ENCODE data around the gene BEAN1. TPM values are rescaled to one million over a fixed set of nuclear protein-coding genes. Genes with fewer than 3 reads are reported as not detected.
A peak's percentile ranks its signal among the peaks of the same experiment; 100 is the strongest.

BEAN1 gene
- total RNA-seq, 1 experiment from 2014 or later: 1.9 TPM

DNA sequence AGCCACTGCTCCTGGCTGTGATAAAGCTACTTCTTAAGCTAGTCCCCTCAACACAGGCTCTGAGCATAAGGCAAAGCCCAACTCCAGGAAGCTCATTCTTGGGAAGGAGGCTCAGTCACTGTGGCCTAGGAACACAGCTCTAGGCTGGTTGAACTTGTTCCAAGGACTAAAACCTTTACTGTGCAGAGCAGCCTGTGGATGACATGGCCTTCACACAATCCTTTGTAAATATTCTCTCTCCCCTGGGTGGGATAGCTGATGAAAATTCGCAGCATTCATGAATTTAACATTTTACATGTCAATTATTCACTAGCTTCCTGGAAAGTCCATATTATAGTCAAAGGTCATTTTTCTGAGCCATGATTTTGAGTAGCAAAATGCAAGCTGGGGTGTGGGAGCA, 28.9 kb downstream of the BEAN1 start:
- TF ChIP-seq EZH2phosphoT487 (IDR thresholded peaks at IDR 0.05; ENCODE audit: borderline replicate concordance, low read length) (no peak), EZH2 (IDR thresholded peaks at IDR 0.05; ENCODE audit: low read length, unreplicated experiment) (no peak)
- TF ChIP-seq, protein P1, sequence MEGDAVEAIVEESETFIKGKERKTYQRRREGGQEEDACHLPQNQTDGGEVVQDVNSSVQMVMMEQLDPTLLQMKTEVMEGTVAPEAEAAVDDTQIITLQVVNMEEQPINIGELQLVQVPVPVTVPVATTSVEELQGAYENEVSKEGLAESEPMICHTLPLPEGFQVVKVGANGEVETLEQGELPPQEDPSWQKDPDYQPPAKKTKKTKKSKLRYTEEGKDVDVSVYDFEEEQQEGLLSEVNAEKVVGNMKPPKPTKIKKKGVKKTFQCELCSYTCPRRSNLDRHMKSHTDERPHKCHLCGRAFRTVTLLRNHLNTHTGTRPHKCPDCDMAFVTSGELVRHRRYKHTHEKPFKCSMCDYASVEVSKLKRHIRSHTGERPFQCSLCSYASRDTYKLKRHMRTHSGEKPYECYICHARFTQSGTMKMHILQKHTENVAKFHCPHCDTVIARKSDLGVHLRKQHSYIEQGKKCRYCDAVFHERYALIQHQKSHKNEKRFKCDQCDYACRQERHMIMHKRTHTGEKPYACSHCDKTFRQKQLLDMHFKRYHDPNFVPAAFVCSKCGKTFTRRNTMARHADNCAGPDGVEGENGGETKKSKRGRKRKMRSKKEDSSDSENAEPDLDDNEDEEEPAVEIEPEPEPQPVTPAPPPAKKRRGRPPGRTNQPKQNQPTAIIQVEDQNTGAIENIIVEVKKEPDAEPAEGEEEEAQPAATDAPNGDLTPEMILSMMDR (conservative IDR thresholded peaks at IDR 0.05; ENCODE audit: low read depth, low read length): no peak
- Histone ChIP-seq H3K79me2 (ENCODE audit: low read length) (no peaks in the 10 kb centered on the region), H3K4me1 (ENCODE audit: insufficient read depth, low read length) (no peaks in the 10 kb centered on the region), H3K27ac (ENCODE audit: low read length) (no peak overlapping the region), H3K4me2 (ENCODE audit: low read length) (no peak overlapping the region), H3K4me3 (ENCODE audit: low read length) (no peak overlapping the region), H3K27me3 (ENCODE audit: low read length) (no peaks in the 10 kb centered on the region), H4K20me1 (ENCODE audit: low read length) (no peaks in the 10 kb centered on the region), H3K9ac (ENCODE audit: low read length) (no peak overlapping the region), H3K36me3 (ENCODE audit: low read depth, low read length) (no peaks in the 10 kb centered on the region), H2AFZ (ENCODE audit: low read length) (no peak overlapping the region), H3K9me2 (replicated peaks; ENCODE audit: low read length) (no peaks in the 10 kb centered on the region), H3F3A (ENCODE audit: low read length, unreplicated experiment) (no peaks in the 10 kb centered on the region), H3K9me3 (ENCODE audit: low read length) (no peaks in the 10 kb centered on the region)
- BruUV-seq (replicated peaks): no TSS peak
- CTCF ChIA-PET: no interaction called here
- POLR2A ChIA-PET (ENCODE audit: unreplicated experiment): no interaction called here
- no peak for ATAC-seq
- DNase-seq: no peak
- intact Hi-C loops (cut with micrococcal nuclease): no loop called here

DNA sequence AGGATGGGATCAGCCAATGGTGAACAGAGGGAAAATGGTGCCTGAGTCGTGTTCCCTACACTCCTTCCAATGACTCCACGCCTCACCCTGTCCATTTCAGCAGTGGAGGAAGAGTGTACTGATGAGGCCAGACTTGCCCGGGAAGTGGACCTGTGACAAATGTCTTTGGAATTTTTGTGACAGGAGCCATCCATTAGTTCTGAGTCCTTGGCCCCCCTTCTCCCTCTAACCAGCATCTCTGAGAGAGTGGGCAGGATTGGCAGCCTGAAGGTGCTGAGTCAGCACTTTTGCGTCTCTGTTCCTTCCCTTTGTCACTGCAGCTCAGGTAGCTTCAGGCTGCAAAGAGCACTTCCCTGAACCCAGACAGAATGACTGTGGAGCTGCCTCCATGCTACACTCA, 30.8 kb downstream of the BEAN1 start:
- H3K36me3 ChIP-seq (ENCODE audit: low read depth, low read length): no peaks in the 10 kb centered on the region
- H3K9ac ChIP-seq (ENCODE audit: low read length): no peak overlapping the region
- no peaks in the 10 kb centered on the region for H3K9me2 ChIP-seq (replicated peaks; ENCODE audit: low read length)
- no peaks in the 10 kb centered on the region for H3K4me1 ChIP-seq (ENCODE audit: insufficient read depth, low read length)
- POLR2A ChIA-PET (ENCODE audit: unreplicated experiment): no interaction called here
- H4K20me1 ChIP-seq (ENCODE audit: low read length): no peaks in the 10 kb centered on the region
- H3K4me2 ChIP-seq (ENCODE audit: low read length): no peak overlapping the region
- ATAC-seq: peak; percentile 42
- no peaks in the 10 kb centered on the region for H3K79me2 ChIP-seq (ENCODE audit: low read length)
- peak; percentile 50 for DNase-seq
- BruUV-seq (replicated peaks): no TSS peak
- H3K9me3 ChIP-seq (ENCODE audit: low read length): no peaks in the 10 kb centered on the region
- TF ChIP-seq EZH2 (IDR thresholded peaks at IDR 0.05; ENCODE audit: low read length, unreplicated experiment) (no peak), EZH2phosphoT487 (IDR thresholded peaks at IDR 0.05; ENCODE audit: borderline replicate concordance, low read length) (no peak)
- TF ChIP-seq, protein P1 (conservative IDR thresholded peaks at IDR 0.05; ENCODE audit: low read depth, low read length): no peak
- intact Hi-C loops (cut with micrococcal nuclease): no loop called here
- no peaks in the 10 kb centered on the region for H3F3A ChIP-seq (ENCODE audit: low read length, unreplicated experiment)
- H3K27me3 ChIP-seq (ENCODE audit: low read length): no peaks in the 10 kb centered on the region
- H3K4me3 ChIP-seq (ENCODE audit: low read length): no peak overlapping the region
- CTCF ChIA-PET: no interaction called here
- H3K27ac ChIP-seq (ENCODE audit: low read length): no peak overlapping the region
- no peak overlapping the region for H2AFZ ChIP-seq (ENCODE audit: low read length)

DNA sequence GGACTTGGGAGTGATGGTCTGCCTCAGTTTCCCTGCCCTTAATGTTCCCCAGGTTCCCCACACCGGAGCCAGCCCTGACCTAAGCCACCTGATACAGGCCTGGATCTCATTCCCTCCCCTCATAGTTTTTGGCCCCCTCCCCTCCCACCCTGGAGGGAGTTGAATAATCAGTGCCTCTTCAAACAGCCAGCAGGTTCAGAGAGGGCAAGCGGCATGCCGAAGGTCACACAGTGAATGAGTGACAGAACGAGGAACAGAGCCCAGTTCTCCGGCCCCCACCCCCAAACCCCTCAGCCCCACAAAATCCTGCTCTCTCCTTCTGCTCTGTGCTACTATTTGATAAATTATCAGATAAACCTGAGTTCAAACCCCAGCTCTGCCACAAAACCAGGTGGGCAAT, 31.2 kb downstream of the BEAN1 start:
- ChIA-PET CTCF (no interaction called here), POLR2A (ENCODE audit: unreplicated experiment) (no interaction called here)
- no TSS peak for BruUV-seq (replicated peaks)
- no peaks in the 10 kb centered on the region for H3K9me3 ChIP-seq (ENCODE audit: low read length)
- H3F3A ChIP-seq (ENCODE audit: low read length, unreplicated experiment): no peaks in the 10 kb centered on the region
- intact Hi-C loops (cut with micrococcal nuclease): no loop called here
- no peaks in the 10 kb centered on the region for H3K36me3 ChIP-seq (ENCODE audit: low read depth, low read length)
- H3K9me2 ChIP-seq (replicated peaks; ENCODE audit: low read length): no peaks in the 10 kb centered on the region
- no peak overlapping the region for H2AFZ ChIP-seq (ENCODE audit: low read length)
- TF ChIP-seq EZH2 (IDR thresholded peaks at IDR 0.05; ENCODE audit: low read length, unreplicated experiment) (no peak), EZH2phosphoT487 (IDR thresholded peaks at IDR 0.05; ENCODE audit: borderline replicate concordance, low read length) (no peak)
- TF ChIP-seq, protein P1 (conservative IDR thresholded peaks at IDR 0.05; ENCODE audit: low read depth, low read length): no peak
- no peak overlapping the region for H3K9ac ChIP-seq (ENCODE audit: low read length)
- no peak overlapping the region for H3K27ac ChIP-seq (ENCODE audit: low read length)
- no peak overlapping the region for H3K4me2 ChIP-seq (ENCODE audit: low read length)
- H3K79me2 ChIP-seq (ENCODE audit: low read length): no peaks in the 10 kb centered on the region
- no peaks in the 10 kb centered on the region for H4K20me1 ChIP-seq (ENCODE audit: low read length)
- DNase-seq (no peak), ATAC-seq (no peak)
- no peaks in the 10 kb centered on the region for H3K4me1 ChIP-seq (ENCODE audit: insufficient read depth, low read length)
- H3K27me3 ChIP-seq (ENCODE audit: low read length): no peaks in the 10 kb centered on the region
- no peak overlapping the region for H3K4me3 ChIP-seq (ENCODE audit: low read length)

Measured in PC-3 (cell line).